ENCODE measurements around the gene ZNF215. TPM values are rescaled to one million over a fixed set of nuclear protein-coding genes. Genes with fewer than 3 reads are reported as not detected.

ZNF215 gene
- total and polyA plus RNA-seq, 2 donors (not counting 1 experiment from before 2014, with no cell fraction given), result 2.7 to 4.1 TPM

DNA sequence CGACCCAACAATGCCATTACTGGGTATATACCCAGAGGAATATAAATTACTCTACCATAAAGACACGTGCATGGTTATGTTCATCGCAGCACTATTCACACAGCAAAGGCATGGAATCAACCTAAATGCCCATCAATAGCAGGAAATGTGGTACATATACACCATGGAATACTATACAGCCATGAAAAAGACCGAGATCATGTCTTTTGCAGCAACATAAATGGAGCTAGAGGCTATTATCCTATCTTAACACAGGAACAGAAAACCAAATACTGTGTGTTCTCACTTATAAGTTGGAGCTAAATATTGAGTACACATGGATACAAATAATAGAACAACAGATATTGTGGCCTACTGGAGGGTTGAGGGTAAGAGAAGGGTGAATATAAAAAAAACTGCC, 37.4 kb upstream of the ZNF215 start:
- no peak overlapping the region for H3K9ac ChIP-seq (ENCODE audit: insufficient read depth, low read length)
- DNase-seq (ENCODE audit: low read depth in 2 of 2), result no peak
- no peak overlapping the region for H3K4me3 ChIP-seq (replicated peaks in 1 of 4; ENCODE audit: control extremely low read depth in 1 of 4, insufficient read depth in 1 of 4, low read depth in 3 of 4, low read length in 4 of 4)
- H3K27me3 ChIP-seq (ENCODE audit: control insufficient read depth, insufficient read depth, low read length), result no peaks in the 10 kb centered on the region
- TF ChIP-seq, protein P1, sequence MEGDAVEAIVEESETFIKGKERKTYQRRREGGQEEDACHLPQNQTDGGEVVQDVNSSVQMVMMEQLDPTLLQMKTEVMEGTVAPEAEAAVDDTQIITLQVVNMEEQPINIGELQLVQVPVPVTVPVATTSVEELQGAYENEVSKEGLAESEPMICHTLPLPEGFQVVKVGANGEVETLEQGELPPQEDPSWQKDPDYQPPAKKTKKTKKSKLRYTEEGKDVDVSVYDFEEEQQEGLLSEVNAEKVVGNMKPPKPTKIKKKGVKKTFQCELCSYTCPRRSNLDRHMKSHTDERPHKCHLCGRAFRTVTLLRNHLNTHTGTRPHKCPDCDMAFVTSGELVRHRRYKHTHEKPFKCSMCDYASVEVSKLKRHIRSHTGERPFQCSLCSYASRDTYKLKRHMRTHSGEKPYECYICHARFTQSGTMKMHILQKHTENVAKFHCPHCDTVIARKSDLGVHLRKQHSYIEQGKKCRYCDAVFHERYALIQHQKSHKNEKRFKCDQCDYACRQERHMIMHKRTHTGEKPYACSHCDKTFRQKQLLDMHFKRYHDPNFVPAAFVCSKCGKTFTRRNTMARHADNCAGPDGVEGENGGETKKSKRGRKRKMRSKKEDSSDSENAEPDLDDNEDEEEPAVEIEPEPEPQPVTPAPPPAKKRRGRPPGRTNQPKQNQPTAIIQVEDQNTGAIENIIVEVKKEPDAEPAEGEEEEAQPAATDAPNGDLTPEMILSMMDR (conservative IDR thresholded peaks at IDR 0.05 in 1 of 2, IDR thresholded peaks at IDR 0.05 in 1 of 2; ENCODE audit: low read depth in 1 of 2, low read length in 2 of 2), result no peak
- no peak for TF ChIP-seq EZH2 (IDR thresholded peaks at IDR 0.05; ENCODE audit: low read length, missing control alignments)
- H3K36me3 ChIP-seq (ENCODE audit: control insufficient read depth, insufficient read depth, low read length), result no peaks in the 10 kb centered on the region
- no peak overlapping the region for H3K27ac ChIP-seq (ENCODE audit: insufficient read depth, low read length)
- H2AFZ ChIP-seq (ENCODE audit: low read length), result no peak overlapping the region
- no peak overlapping the region for H3K4me2 ChIP-seq (ENCODE audit: extremely low read depth, insufficient read depth, low read length)
- H3K79me2 ChIP-seq (ENCODE audit: control insufficient read depth, insufficient read depth, low read length), result no peaks in the 10 kb centered on the region
- no peaks in the 10 kb centered on the region for H3K9me3 ChIP-seq (ENCODE audit: control insufficient read depth, insufficient read depth, low read depth, low read length)
- no peaks in the 10 kb centered on the region for H4K20me1 ChIP-seq (ENCODE audit: control insufficient read depth, extremely low read depth, insufficient read depth, low read length)
- H3K4me1 ChIP-seq (ENCODE audit: control insufficient read depth, extremely low read depth, insufficient read depth, low read length), result no peaks in the 10 kb centered on the region

DNA sequence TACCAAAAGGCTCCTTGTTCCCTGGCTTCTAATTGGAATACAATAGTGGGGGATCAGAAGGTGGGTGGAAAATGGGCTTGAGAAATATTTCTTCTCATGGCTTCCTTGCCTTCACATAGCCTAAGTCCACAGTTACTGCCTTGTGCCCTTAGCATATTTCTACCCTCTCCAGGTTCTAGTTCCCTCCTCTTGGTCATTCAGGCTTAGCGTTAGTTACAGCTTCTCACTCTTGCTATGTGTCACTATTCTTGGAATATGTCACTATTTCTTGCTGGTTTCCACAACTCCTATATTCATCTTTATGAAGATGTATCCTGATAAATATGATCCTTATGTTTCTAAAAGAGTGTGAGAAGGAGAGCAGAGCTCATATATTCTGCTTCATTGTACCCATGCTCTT, 36.4 kb upstream of the ZNF215 start:
- no peaks in the 10 kb centered on the region for H3K79me2 ChIP-seq (ENCODE audit: control insufficient read depth, insufficient read depth, low read length)
- no peaks in the 10 kb centered on the region for H3K9me3 ChIP-seq (ENCODE audit: control insufficient read depth, insufficient read depth, low read depth, low read length)
- TF ChIP-seq, protein P1 (conservative IDR thresholded peaks at IDR 0.05 in 1 of 2, IDR thresholded peaks at IDR 0.05 in 1 of 2; ENCODE audit: low read depth in 1 of 2, low read length in 2 of 2), result no peak
- no peak for TF ChIP-seq EZH2 (IDR thresholded peaks at IDR 0.05; ENCODE audit: low read length, missing control alignments)
- H3K9ac ChIP-seq (ENCODE audit: insufficient read depth, low read length), result no peak overlapping the region
- no peak overlapping the region for H3K4me3 ChIP-seq (replicated peaks in 1 of 4; ENCODE audit: control extremely low read depth in 1 of 4, insufficient read depth in 1 of 4, low read depth in 3 of 4, low read length in 4 of 4)
- no peaks in the 10 kb centered on the region for H3K4me1 ChIP-seq (ENCODE audit: control insufficient read depth, extremely low read depth, insufficient read depth, low read length)
- DNase-seq (ENCODE audit: low read depth in 2 of 2), result no peak
- no peaks in the 10 kb centered on the region for H3K36me3 ChIP-seq (ENCODE audit: control insufficient read depth, insufficient read depth, low read length)
- no peaks in the 10 kb centered on the region for H3K27me3 ChIP-seq (ENCODE audit: control insufficient read depth, insufficient read depth, low read length)
- no peaks in the 10 kb centered on the region for H4K20me1 ChIP-seq (ENCODE audit: control insufficient read depth, extremely low read depth, insufficient read depth, low read length)
- H3K27ac ChIP-seq (ENCODE audit: insufficient read depth, low read length), result no peak overlapping the region
- no peak overlapping the region for H2AFZ ChIP-seq (ENCODE audit: low read length)
- H3K4me2 ChIP-seq (ENCODE audit: extremely low read depth, insufficient read depth, low read length), result no peak overlapping the region

DNA sequence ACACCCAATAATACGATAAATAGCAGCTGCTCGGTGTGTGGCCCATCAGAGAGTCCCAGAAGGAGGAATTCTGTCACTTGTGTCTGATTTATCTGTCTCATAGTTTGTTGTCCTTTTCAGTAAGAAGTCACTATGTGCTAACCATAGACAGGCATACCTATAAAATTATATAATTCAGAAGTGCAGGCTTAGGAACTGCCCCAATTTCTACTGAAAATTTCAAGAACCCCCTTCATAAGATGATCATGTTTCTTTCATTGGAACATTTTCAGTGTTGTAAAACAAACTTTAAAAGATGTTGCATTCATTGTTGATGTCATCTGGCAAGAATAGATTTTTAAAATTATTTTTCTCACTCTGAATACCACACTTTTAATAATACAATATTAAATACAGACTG, 33.8 kb upstream of the ZNF215 start, which contains the start of gene OR2D2:
TSS of gene OR2D2 (minus strand) at position 101 of the 400 bp plus-strand sequence. CDS start at position 101, 0 bp downstream.
- TF ChIP-seq, protein P1 (conservative IDR thresholded peaks at IDR 0.05 in 1 of 2, IDR thresholded peaks at IDR 0.05 in 1 of 2; ENCODE audit: low read depth in 1 of 2, low read length in 2 of 2), result no peak
- H2AFZ ChIP-seq (ENCODE audit: low read length), result no peak within 1 kb of the TSS
- H3K4me3 ChIP-seq (replicated peaks in 1 of 4; ENCODE audit: control extremely low read depth in 1 of 4, insufficient read depth in 1 of 4, low read depth in 3 of 4, low read length in 4 of 4), result no peak within 1 kb of the TSS
- H3K27me3 ChIP-seq (ENCODE audit: control insufficient read depth, insufficient read depth, low read length), result no peaks in the 10 kb centered on the region
- no peaks in the 10 kb centered on the region for H4K20me1 ChIP-seq (ENCODE audit: control insufficient read depth, extremely low read depth, insufficient read depth, low read length)
- DNase-seq (ENCODE audit: low read depth in 2 of 2), result no peak
- no peaks in the 10 kb centered on the region for H3K9me3 ChIP-seq (ENCODE audit: control insufficient read depth, insufficient read depth, low read depth, low read length)
- H3K36me3 ChIP-seq (ENCODE audit: control insufficient read depth, insufficient read depth, low read length), result no peaks in the 10 kb centered on the region
- H3K27ac ChIP-seq (ENCODE audit: insufficient read depth, low read length), result no peak within 1 kb of the TSS
- no peak within 1 kb of the TSS for H3K4me2 ChIP-seq (ENCODE audit: extremely low read depth, insufficient read depth, low read length)
- no peak within 1 kb of the TSS for H3K9ac ChIP-seq (ENCODE audit: insufficient read depth, low read length)
- H3K4me1 ChIP-seq (ENCODE audit: control insufficient read depth, extremely low read depth, insufficient read depth, low read length), result no peaks in the 10 kb centered on the region
- H3K79me2 ChIP-seq (ENCODE audit: control insufficient read depth, insufficient read depth, low read length), result no peaks in the 10 kb centered on the region
